GM21825 (cell line): ENCODE data around the gene OR1F1.
"Not testable (repeated sequence)": the region's sequence is repeated elsewhere in the genome, so short reads cannot be mapped to it uniquely, and the experiment has no call there.

Source experiments
- ATAC-seq: cut with Tn5 transposase; IDR thresholded peaks from one replicate; pipeline ENCODE4 v1.9.1; 2021; ENCODE audit warnings: mild to moderate bottlenecking, moderate library complexity; ENCODE audit not compliant: unreplicated experiment

Gene OR1F1

GRCh38 chr16:3171855-3172593 is 16.0 kb upstream of the OR1F1 start:
- ATAC-seq = no peak

- ATAC-seq = peak; percentile 36
These were observed 13.9 kb upstream of the OR1F1 start for GRCh38 chr16:3173892-3174617.

GRCh38 chr16:3174618-3175148 is 13.3 kb upstream of the OR1F1 start:
- no peak for ATAC-seq

- no peak for ATAC-seq
These were observed 12.6 kb upstream of the OR1F1 start for GRCh38 chr16:3175157-3176093.

- no peak for ATAC-seq
These were observed 8.4 kb upstream of the OR1F1 start for GRCh38 chr16:3179651-3180050.

GRCh38 chr16:3180445-3180878 is 7.5 kb upstream of the OR1F1 start:
- no peak for ATAC-seq

- ATAC-seq = not testable (repeated sequence)
These were observed 5.8 kb upstream of the OR1F1 start for GRCh38 chr16:3182293-3182607.

GRCh38 chr16:3182608-3183444 is 5.2 kb upstream of the OR1F1 start:
- ATAC-seq = no peak

GRCh38 chr16:3183445-3184139 is 4.4 kb upstream of the OR1F1 start:
- no peak for ATAC-seq

GRCh38 chr16:3186946-3187690 is 886 bp upstream of the OR1F1 start:
- ATAC-seq = no peak

GRCh38 chr16:3188675-3188924 is 596 bp downstream of the OR1F1 start:
- ATAC-seq = no peak

GRCh38 chr16:3188925-3189825 is 1.2 kb downstream of the OR1F1 start:
- no peak for ATAC-seq

- no peak for ATAC-seq
These were observed 1.9 kb downstream of the OR1F1 start for GRCh38 chr16:3189869-3190268.

GRCh38 chr16:3190949-3191353 is 2.9 kb downstream of the OR1F1 start:
- no peak for ATAC-seq

- no peak for ATAC-seq
These were observed 4.5 kb downstream of the OR1F1 start for GRCh38 chr16:3192476-3193019.

GRCh38 chr16:3193221-3194212 is 5.5 kb downstream of the OR1F1 start:
- no peak for ATAC-seq

- no peak for ATAC-seq
These were observed 6.8 kb downstream of the OR1F1 start for GRCh38 chr16:3194792-3195191.
